Measurements from ENCODE around the gene DACH1.

The DACH1 gene

GRCh38 chr13:71864986-71865873 lies 1.8 kb downstream of the DACH1 start:
- FAIRE-seq: no peak
- no peak for TF ChIP-seq POLR2A (IDR thresholded peaks at IDR 0.05; ENCODE audit: low read depth, low read length)
- DNase-seq (ENCODE audit: insufficient read length): no peak

- no peak for FAIRE-seq
- DNase-seq (ENCODE audit: insufficient read length): no peak
- TF ChIP-seq POLR2AphosphoS5 (IDR thresholded peaks at IDR 0.05; ENCODE audit: low read depth, low read length): no peak
- no peak for TF ChIP-seq TAF1 (IDR thresholded peaks at IDR 0.05; ENCODE audit: borderline replicate concordance, low read depth, low read length)
- TF ChIP-seq POLR2A (IDR thresholded peaks at IDR 0.05; ENCODE audit: low read depth, low read length): no peak
These were observed 2.7 kb downstream of the DACH1 start for GRCh38 chr13:71864094-71864985.

DNA sequence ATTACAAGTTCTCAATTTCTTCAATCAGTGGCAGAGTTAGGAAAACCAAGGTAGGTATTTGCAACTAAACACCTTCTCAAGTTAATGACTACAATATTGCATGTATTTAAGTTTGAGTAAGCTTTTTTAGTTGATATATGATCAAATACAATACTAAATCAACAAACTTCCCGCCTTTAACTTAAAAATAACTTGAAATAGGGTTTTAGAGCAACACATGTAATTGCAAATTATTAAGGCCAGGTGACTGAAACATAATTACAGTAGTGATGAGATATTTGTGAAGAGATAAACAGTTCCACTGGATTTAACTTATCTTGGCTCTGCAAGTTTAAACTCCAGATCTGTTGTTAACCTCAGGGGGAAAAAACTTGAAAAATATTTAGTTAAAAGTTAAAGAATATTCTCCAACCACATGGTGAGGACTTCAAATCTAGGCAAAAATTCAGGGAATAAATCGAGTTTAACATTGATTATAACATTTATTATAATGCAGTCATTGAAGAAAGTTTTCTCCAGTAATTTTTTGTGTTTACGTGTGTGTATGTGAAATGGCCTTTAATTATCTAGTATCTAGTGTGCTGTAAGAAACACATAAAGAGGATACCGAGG lies 3.6 kb downstream of the DACH1 start:
- TF ChIP-seq TAF1 (IDR thresholded peaks at IDR 0.05; ENCODE audit: borderline replicate concordance, low read depth, low read length) (no peak), POLR2AphosphoS5 (IDR thresholded peaks at IDR 0.05; ENCODE audit: low read depth, low read length) (no peak), POLR2A (IDR thresholded peaks at IDR 0.05; ENCODE audit: low read depth, low read length) (no peak)
- FAIRE-seq (no peak), DNase-seq (ENCODE audit: insufficient read length) (no peak)

DNA sequence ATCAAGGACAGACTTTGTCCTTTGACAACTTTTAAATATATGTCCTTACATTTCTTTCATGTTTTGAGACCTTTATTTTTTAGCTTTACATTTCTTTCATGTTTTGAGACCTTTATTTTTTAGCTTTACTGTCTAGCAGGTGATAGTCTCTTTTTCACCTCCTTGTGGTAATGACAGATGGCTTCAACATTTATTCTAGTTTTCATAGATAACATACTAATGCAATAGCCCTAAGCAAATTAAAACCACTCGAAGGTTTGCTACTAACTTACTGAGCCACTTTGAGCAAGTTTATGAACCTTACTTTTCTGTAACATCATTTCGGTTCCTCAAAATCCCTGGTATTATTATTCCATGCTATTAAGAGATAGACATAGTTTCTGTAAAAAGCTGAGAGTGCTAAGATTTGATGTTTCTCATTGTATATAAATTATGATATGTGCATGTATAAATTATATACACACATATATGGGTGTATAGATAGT lies 4.5 kb downstream of the DACH1 start:
- FAIRE-seq (no peak), DNase-seq (ENCODE audit: insufficient read length) (no peak)
- TF ChIP-seq TAF1 (IDR thresholded peaks at IDR 0.05; ENCODE audit: borderline replicate concordance, low read depth, low read length) (no peak), POLR2AphosphoS5 (IDR thresholded peaks at IDR 0.05; ENCODE audit: low read depth, low read length) (no peak)

- no peak for FAIRE-seq
These were observed 5.1 kb downstream of the DACH1 start for GRCh38 chr13:71861769-71862458.

GRCh38 chr13:71860547-71861138 lies 6.4 kb downstream of the DACH1 start:
- FAIRE-seq (no peak), DNase-seq (ENCODE audit: insufficient read length) (no peak)
- no peak for TF ChIP-seq TAF1 (IDR thresholded peaks at IDR 0.05; ENCODE audit: borderline replicate concordance, low read depth, low read length)
- TF ChIP-seq POLR2A (IDR thresholded peaks at IDR 0.05; ENCODE audit: low read depth, low read length): no peak
- no peak for TF ChIP-seq POLR2AphosphoS5 (IDR thresholded peaks at IDR 0.05; ENCODE audit: low read depth, low read length)

More at GRCh38 chr13:71861769-71862458, 5.1 kb downstream of the DACH1 start:
- TF ChIP-seq POLR2AphosphoS5 (IDR thresholded peaks at IDR 0.05; ENCODE audit: low read depth, low read length) (no peak), POLR2A (IDR thresholded peaks at IDR 0.05; ENCODE audit: low read depth, low read length) (no peak), TAF1 (IDR thresholded peaks at IDR 0.05; ENCODE audit: borderline replicate concordance, low read depth, low read length) (no peak)
- DNase-seq (ENCODE audit: insufficient read length): no peak

GRCh38 chr13:71858647-71859046 lies 8.4 kb downstream of the DACH1 start:
- no peak for FAIRE-seq
- TF ChIP-seq TAF1 (IDR thresholded peaks at IDR 0.05; ENCODE audit: borderline replicate concordance, low read depth, low read length) (no peak), POLR2A (IDR thresholded peaks at IDR 0.05; ENCODE audit: low read depth, low read length) (no peak), POLR2AphosphoS5 (IDR thresholded peaks at IDR 0.05; ENCODE audit: low read depth, low read length) (no peak)
- DNase-seq (ENCODE audit: insufficient read length): no peak

- FAIRE-seq: no peak
- no peak for DNase-seq (ENCODE audit: insufficient read length)
- no peak for TF ChIP-seq TAF1 (IDR thresholded peaks at IDR 0.05; ENCODE audit: borderline replicate concordance, low read depth, low read length)
- no peak for TF ChIP-seq POLR2AphosphoS5 (IDR thresholded peaks at IDR 0.05; ENCODE audit: low read depth, low read length)
- no peak for TF ChIP-seq POLR2A (IDR thresholded peaks at IDR 0.05; ENCODE audit: low read depth, low read length)
These were observed 10.4 kb downstream of the DACH1 start for GRCh38 chr13:71856548-71857043.

DNA sequence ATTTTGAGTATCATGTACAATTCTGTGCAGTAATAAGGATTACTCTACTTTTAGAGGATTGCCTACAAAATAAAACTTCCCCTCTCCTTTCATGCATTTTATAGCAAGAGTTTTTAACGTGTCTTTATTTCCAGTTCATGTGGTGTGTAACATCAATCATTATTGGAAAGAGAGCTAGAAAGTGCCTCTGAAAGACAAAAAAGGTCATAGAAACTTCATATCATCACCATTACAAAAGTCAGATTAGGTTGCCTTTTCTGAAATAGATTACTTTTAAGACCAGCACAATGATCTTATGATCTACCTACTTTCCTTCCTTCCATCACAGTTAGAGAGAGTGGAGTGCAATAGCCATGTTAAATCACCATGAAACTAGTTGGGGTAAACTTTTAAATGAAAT lies 12.6 kb downstream of the DACH1 start:
- DNase-seq (ENCODE audit: insufficient read length) (no peak), FAIRE-seq (no peak)
- TF ChIP-seq POLR2AphosphoS5 (IDR thresholded peaks at IDR 0.05; ENCODE audit: low read depth, low read length) (no peak), TAF1 (IDR thresholded peaks at IDR 0.05; ENCODE audit: borderline replicate concordance, low read depth, low read length) (no peak), POLR2A (IDR thresholded peaks at IDR 0.05; ENCODE audit: low read depth, low read length) (no peak)

- TF ChIP-seq POLR2AphosphoS5 (IDR thresholded peaks at IDR 0.05; ENCODE audit: low read depth, low read length) (no peak), POLR2A (IDR thresholded peaks at IDR 0.05; ENCODE audit: low read depth, low read length) (no peak), TAF1 (IDR thresholded peaks at IDR 0.05; ENCODE audit: borderline replicate concordance, low read depth, low read length) (no peak)
- no peak for DNase-seq (ENCODE audit: insufficient read length)
- no peak for FAIRE-seq
These were observed 13.3 kb downstream of the DACH1 start for GRCh38 chr13:71853725-71854124.
